Karpas-422 (cell line): ENCODE data around the gene CYB561. TPM values are rescaled to one million over a fixed set of nuclear protein-coding genes. Genes with fewer than 3 reads are reported as not detected.

Source experiments
- DNase-seq: peaks from one replicate; pipeline ENCODE4 v3.0.0-alpha.2; 2015
- H2AFZ ChIP-seq: fragments of 200-600 bp; sonication (generic); 2 replicates; pipeline ENCODE4 v1.6.1; 2014; ENCODE audit warnings: antibody characterized with exemption, low read length, mixed read lengths
- H3K27ac ChIP-seq: fragments of 200-600 bp; sonication (generic); 2 replicates; pipeline ENCODE4 v1.5.1; 2014; ENCODE audit warnings: mild to moderate bottlenecking, low read length, moderate library complexity
- H3K27me3 ChIP-seq: fragments of 200-600 bp; sonication (generic); 2 replicates; pipeline ENCODE4 v1.6.1; 2014; ENCODE audit warnings: low read length, mixed read lengths
- H3K36me3 ChIP-seq: fragments of 200-600 bp; sonication (generic); 2 replicates; pipeline ENCODE4 v1.6.1; 2014; ENCODE audit warnings: low read length, mixed read lengths; ENCODE audit not compliant: insufficient read depth
- H3K4me1 ChIP-seq: fragments of 200-600 bp; sonication (generic); 2 replicates; pipeline ENCODE4 v1.6.1; 2014; ENCODE audit warnings: mild to moderate bottlenecking, low read length, mixed read lengths
- H3K4me2 ChIP-seq: fragments of 200-600 bp; sonication (generic); 2 replicates; pipeline ENCODE4 v1.6.1; 2014; ENCODE audit warnings: low read length, low read depth, mild to moderate bottlenecking; ENCODE audit not compliant: poor library complexity, severe bottlenecking
- H3K4me3 ChIP-seq: fragments of 200-600 bp; sonication (generic); 2 replicates; pipeline ENCODE4 v1.5.1; 2014; ENCODE audit warnings: mild to moderate bottlenecking, antibody characterized with exemption, low read length, mixed read lengths
- H3K79me2 ChIP-seq: fragments of 200-600 bp; sonication (generic); 2 replicates; pipeline ENCODE4 v1.6.1; 2014; ENCODE audit warnings: mild to moderate bottlenecking, low read length, mixed read lengths
- H3K9ac ChIP-seq: fragments of 200-600 bp; sonication (generic); 2 replicates; pipeline ENCODE4 v1.6.0; 2014; ENCODE audit warnings: low read length
- H3K9me2 ChIP-seq: fragments of 200-600 bp; sonication (generic), shearing (Covaris generic); replicated peaks from 2 replicates; pipeline ENCODE4 v1.6.0; 2014; ENCODE audit warnings: mild to moderate bottlenecking, low read length, moderate library complexity; ENCODE audit not compliant: insufficient read depth
- H3K9me3 ChIP-seq: fragments of 300-700, 200-600 bp; sonication (generic); 2 replicates; pipeline ENCODE4 v1.6.1; 2014; ENCODE audit warnings: low read length, mixed read lengths
- H4K20me1 ChIP-seq: fragments of 200-600 bp; sonication (generic); 2 replicates; pipeline ENCODE4 v1.6.1; 2014; ENCODE audit warnings: mild to moderate bottlenecking, antibody characterized with exemption, low read length, low read depth; ENCODE audit not compliant: insufficient read depth
- total RNA-seq: library from RNA; depleted of rRNA; stranded (reverse); fragments of >200 nt; shearing (Covaris generic); gene quantifications from 2 replicates; pipeline ENCODE4 v1.2.3, GENCODE V29; 2014; ENCODE audit warnings: low replicate concordance

The CYB561 gene
- total RNA-seq, 1 experiment from 2014 or later, result 4.0 TPM

- Histone ChIP-seq H4K20me1 (no peaks in the 10 kb centered on the region), H3K79me2 (no peaks in the 10 kb centered on the region), H3K27me3 (no peaks in the 10 kb centered on the region), H3K9me2 (no peaks in the 10 kb centered on the region), H2AFZ (no peak overlapping the region), H3K4me2 (no peak overlapping the region), H3K4me3 (no peak overlapping the region), H3K36me3 (no peaks in the 10 kb centered on the region), H3K4me1 (peaks cover 19% of the 10 kb centered on the region), H3K9ac (no peak overlapping the region), H3K9me3 (no peaks in the 10 kb centered on the region), H3K27ac (no peak overlapping the region)
- DNase-seq, result no peak
Observed at GRCh38 chr17:63442074-63442473, 4.0 kb downstream of the CYB561 start.

DNA sequence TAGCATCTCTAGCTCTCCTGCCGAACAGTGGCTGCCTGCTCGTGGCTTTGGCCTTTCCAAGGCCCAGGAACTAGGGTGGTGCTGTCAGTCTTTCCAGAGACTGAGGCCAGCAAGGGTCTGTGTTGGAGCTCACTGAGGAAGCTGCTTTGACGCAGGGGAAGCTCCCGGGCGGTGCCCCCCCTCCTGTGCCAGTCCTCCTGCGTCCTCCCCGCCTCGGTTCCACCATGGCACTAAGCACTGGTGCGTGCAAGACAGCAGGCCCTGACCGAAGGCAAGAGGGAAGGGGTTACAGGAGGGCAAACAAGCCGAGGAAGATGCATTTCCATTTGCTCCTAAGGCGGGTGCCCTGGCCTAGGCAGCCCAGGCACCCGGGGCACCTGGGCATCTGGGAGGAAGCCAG lies 4.5 kb downstream of the CYB561 start:
- H3K9me3 ChIP-seq, result no peaks in the 10 kb centered on the region
- no peak overlapping the region for H3K27ac ChIP-seq
- no peaks in the 10 kb centered on the region for H4K20me1 ChIP-seq
- H3K9ac ChIP-seq, result no peak overlapping the region
- H3K4me1 ChIP-seq, result peaks cover 19% of the 10 kb centered on the region
- H3K79me2 ChIP-seq, result no peaks in the 10 kb centered on the region
- no peaks in the 10 kb centered on the region for H3K9me2 ChIP-seq
- no peak overlapping the region for H3K4me3 ChIP-seq
- H3K27me3 ChIP-seq, result no peaks in the 10 kb centered on the region
- no peak overlapping the region for H2AFZ ChIP-seq
- no peak for DNase-seq
- H3K36me3 ChIP-seq, result no peaks in the 10 kb centered on the region
- no peak overlapping the region for H3K4me2 ChIP-seq

- Histone ChIP-seq H3K4me2 (no peak overlapping the region), H3K9me2 (no peaks in the 10 kb centered on the region), H3K9me3 (no peaks in the 10 kb centered on the region), H2AFZ (no peak overlapping the region), H3K9ac (no peak overlapping the region), H3K4me1 (peaks cover 19% of the 10 kb centered on the region), H3K4me3 (no peak overlapping the region), H3K27me3 (no peaks in the 10 kb centered on the region), H3K79me2 (no peaks in the 10 kb centered on the region), H4K20me1 (no peaks in the 10 kb centered on the region), H3K27ac (no peak overlapping the region), H3K36me3 (no peaks in the 10 kb centered on the region)
- DNase-seq, result no peak
Observed at GRCh38 chr17:63440770-63441335, 5.3 kb downstream of the CYB561 start.

DNA sequence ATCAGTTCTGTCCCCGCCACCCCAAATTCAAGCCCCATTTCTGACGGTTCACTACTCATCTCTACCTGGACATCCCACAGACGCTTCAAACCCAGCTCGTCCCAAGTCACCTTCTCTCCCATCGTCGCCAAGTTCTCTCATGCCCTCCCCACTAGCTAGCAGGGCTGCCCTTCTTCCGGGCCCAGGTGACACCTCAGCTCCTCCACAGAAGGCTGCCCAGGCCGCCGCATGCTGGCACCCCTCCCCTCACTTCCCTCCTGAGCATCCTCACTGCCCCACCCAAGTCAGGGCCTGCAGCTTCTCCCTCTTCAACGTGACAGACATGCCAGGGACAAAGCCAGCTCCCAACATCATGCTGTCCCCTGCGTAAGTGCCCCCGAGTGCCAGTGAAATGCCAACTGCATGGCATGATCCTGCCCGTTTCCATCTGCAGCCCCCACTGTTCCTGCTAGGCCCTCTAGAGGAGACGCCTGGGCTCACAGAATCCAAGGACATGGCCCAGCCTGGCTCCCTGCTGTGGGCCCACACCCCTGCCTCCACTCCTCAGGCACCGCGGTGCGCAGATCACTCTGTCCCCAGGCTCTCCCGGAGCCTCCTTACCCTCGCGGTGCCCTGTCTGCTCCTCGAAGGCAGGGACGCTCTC lies 5.9 kb downstream of the CYB561 start:
- no peaks in the 10 kb centered on the region for H3K27me3 ChIP-seq
- H3K4me3 ChIP-seq, result no peak overlapping the region
- no peak overlapping the region for H3K4me2 ChIP-seq
- H3K79me2 ChIP-seq, result no peaks in the 10 kb centered on the region
- peaks cover 19% of the 10 kb centered on the region for H3K4me1 ChIP-seq
- no peak for DNase-seq
- H2AFZ ChIP-seq, result no peak overlapping the region
- H3K9ac ChIP-seq, result no peak overlapping the region
- no peaks in the 10 kb centered on the region for H4K20me1 ChIP-seq
- no peaks in the 10 kb centered on the region for H3K9me3 ChIP-seq
- H3K9me2 ChIP-seq, result no peaks in the 10 kb centered on the region
- no peak overlapping the region for H3K27ac ChIP-seq
- H3K36me3 ChIP-seq, result no peaks in the 10 kb centered on the region

DNA sequence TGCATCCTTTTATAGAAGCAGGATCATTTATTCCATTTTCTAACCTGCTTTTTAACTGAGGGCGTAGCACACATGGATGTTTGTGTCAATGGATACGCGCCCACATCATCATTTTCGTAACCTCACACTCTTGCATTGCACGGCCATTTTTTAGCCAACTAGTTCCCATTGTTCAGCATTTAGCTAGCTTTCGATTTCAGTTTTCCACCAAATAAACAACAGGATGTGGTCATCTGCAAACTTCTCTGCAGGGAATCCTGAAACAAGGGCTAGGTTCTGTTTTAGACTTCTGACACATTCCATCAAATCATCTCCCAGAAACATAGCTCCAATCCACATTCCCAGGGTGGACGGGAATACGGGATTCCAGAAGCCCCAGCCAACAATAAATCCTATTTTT lies 6.4 kb downstream of the CYB561 start:
- H4K20me1 ChIP-seq, result no peaks in the 10 kb centered on the region
- H3K27ac ChIP-seq, result no peak overlapping the region
- no peaks in the 10 kb centered on the region for H3K9me3 ChIP-seq
- H3K36me3 ChIP-seq, result no peaks in the 10 kb centered on the region
- H3K4me1 ChIP-seq, result peaks cover 23% of the 10 kb centered on the region
- H3K79me2 ChIP-seq, result no peaks in the 10 kb centered on the region
- no peaks in the 10 kb centered on the region for H3K9me2 ChIP-seq
- no peak overlapping the region for H3K4me3 ChIP-seq
- DNase-seq, result no peak
- H2AFZ ChIP-seq, result no peak overlapping the region
- no peak overlapping the region for H3K9ac ChIP-seq
- no peaks in the 10 kb centered on the region for H3K27me3 ChIP-seq
- H3K4me2 ChIP-seq, result no peak overlapping the region

- Histone ChIP-seq H4K20me1 (no peaks in the 10 kb centered on the region), H3K9ac (no peak overlapping the region), H3K4me3 (no peak overlapping the region), H3K27me3 (no peaks in the 10 kb centered on the region), H3K36me3 (no peaks in the 10 kb centered on the region), H3K4me2 (no peak overlapping the region), H3K4me1 (peaks cover 25% of the 10 kb centered on the region), H3K9me2 (no peaks in the 10 kb centered on the region), H2AFZ (no peak overlapping the region), H3K79me2 (no peaks in the 10 kb centered on the region), H3K27ac (no peak overlapping the region), H3K9me3 (no peaks in the 10 kb centered on the region)
- DNase-seq, result no peak
Observed at GRCh38 chr17:63438092-63439051, 7.7 kb downstream of the CYB561 start.

- Histone ChIP-seq H3K9me3 (no peaks in the 10 kb centered on the region), H3K9ac (no peak overlapping the region), H3K4me3 (no peak overlapping the region), H3K4me2 (no peak overlapping the region), H3K79me2 (no peaks in the 10 kb centered on the region), H4K20me1 (no peaks in the 10 kb centered on the region), H3K9me2 (no peaks in the 10 kb centered on the region), H3K27ac (no peak overlapping the region), H3K4me1 (peaks cover 25% of the 10 kb centered on the region), H3K36me3 (no peaks in the 10 kb centered on the region), H2AFZ (no peak overlapping the region), H3K27me3 (no peaks in the 10 kb centered on the region)
- DNase-seq, result no peak
Observed at GRCh38 chr17:63437287-63438091, 8.6 kb downstream of the CYB561 start.
